ENCODE results near the gene ACTR10. TPM values are rescaled to one million over a fixed set of nuclear protein-coding genes. Genes with fewer than 3 reads are reported as not detected.

ACTR10 gene
- total RNA-seq, 2 experiments from 2014 or later = 32.7 to 35.2 TPM

GRCh38 chr14:58274881-58275280 is 74.9 kb downstream of the ACTR10 start:
- ChIA-PET CTCF (no interaction called here), POLR2A (interaction anchor here (1.0 kb wide), 1 partner anchor 24 kb away, joined by 5 read pairs; the partner anchor contains the start of gene ARID4A)

GRCh38 chr14:58275527-58276190 is 75.7 kb downstream of the ACTR10 start:
- ChIA-PET CTCF (interaction anchor here (0.7 kb wide), 1 partner anchor 29 kb away, joined by 3 read pairs; no protein-coding TSS in a partner anchor), POLR2A (interaction anchor here (1.0 kb wide), 1 partner anchor 23 kb away, joined by 5 read pairs; the partner anchor contains the start of gene ARID4A)

GRCh38 chr14:58276208-58276607 is 76.3 kb downstream of the ACTR10 start:
- ChIA-PET POLR2A (no interaction called here), CTCF (interaction anchor here (0.7 kb wide), 1 partner anchor 29 kb away, joined by 3 read pairs; no protein-coding TSS in a partner anchor)

GRCh38 chr14:58278177-58278576 is 78.2 kb downstream of the ACTR10 start:
- ChIA-PET POLR2A (interaction anchor here (0.7 kb wide), 1 partner anchor 64 kb away, joined by 5 read pairs; no protein-coding TSS in a partner anchor), CTCF (no interaction called here)

DNA sequence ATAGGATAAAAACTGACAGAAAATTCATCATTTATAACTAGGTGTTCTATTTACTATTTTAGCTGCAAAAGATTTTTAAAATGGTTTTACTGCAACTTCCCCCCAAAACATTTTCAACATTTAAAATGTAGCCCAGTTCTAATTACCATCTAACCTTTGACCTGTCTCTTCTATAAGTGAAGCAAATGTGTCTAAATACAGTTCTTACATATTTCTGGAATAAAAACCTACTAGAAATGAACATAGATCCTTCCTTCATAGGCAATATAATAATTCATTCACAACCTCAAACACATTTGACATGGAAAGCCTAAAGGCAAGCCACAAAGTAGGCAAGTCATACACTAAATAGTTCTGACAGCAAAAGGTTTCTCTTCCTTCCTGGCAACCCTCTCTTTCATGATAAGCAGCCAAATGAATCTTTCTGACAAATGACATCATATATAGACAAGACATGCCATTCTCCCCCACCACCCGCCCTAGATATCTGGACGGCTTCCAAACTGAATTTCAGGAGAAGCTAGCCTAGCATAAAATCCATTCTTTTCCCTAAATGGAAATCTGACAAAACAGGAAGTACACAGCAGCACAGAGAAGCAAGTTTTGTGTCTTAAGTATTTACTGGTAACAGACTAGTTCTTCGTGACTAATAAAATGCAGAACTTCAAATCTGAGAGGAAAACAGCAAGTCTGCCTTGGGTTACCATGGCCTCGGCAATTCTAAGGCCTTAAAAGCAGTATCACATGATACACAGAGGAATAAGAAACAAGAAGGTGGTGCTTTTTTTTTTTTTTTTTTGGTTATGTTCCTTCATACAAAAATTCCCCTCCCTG is 81.2 kb downstream of the ACTR10 start:
- POLR2A ChIA-PET = interaction anchor here (0.6 to 0.7 kb wide), 2 partner anchors 12 to 65 kb away, joined by 4 to 5 read pairs; no protein-coding TSS in a partner anchor
- CTCF ChIA-PET = interaction anchor here (0.7 to 1.2 kb wide), 4 partner anchors 8 to 28 kb away, joined by 3 to 4 read pairs (median 3); no protein-coding TSS in a partner anchor

GRCh38 chr14:58281969-58282368 is 82.0 kb downstream of the ACTR10 start:
- POLR2A ChIA-PET = interaction anchor here (0.6 to 0.7 kb wide), 2 partner anchors 13 to 64 kb away, joined by 4 to 5 read pairs; no protein-coding TSS in a partner anchor
- CTCF ChIA-PET = interaction anchor here (0.7 to 1.2 kb wide), 4 partner anchors 9 to 984 kb away, joined by 3 read pairs; no protein-coding TSS in a partner anchor

- POLR2A ChIA-PET = no interaction called here
- CTCF ChIA-PET = interaction anchor here (1.5 kb wide), 1 partner anchor 15 kb away, joined by 5 read pairs; the partner anchor contains the start of gene ARID4A
Observed at GRCh38 chr14:58282925-58283593, 83.1 kb downstream of the ACTR10 start.

- ChIA-PET POLR2A (no interaction called here), CTCF (interaction anchor here (1.5 kb wide), 1 partner anchor 14 kb away, joined by 5 read pairs; the partner anchor contains the start of gene ARID4A)
Observed at GRCh38 chr14:58283730-58284129, 83.8 kb downstream of the ACTR10 start.

GRCh38 chr14:58285132-58285531 is 85.2 kb downstream of the ACTR10 start:
- ChIA-PET CTCF (no interaction called here), POLR2A (no interaction called here)

Other genes with a start within 250 kb of the ACTR10 start
- gene ARMH4, start 47.9 kb upstream of the ACTR10 start, total RNA-seq = under 1 TPM in 1 of 2 experiments, not detected in 1; 0.06 TPM
- gene PSMA3, start 44.7 kb downstream of the ACTR10 start, total RNA-seq = 100 to 1,000 TPM; 357 to 379 TPM
- 10 to 100 TPM; 15.9 to 16.8 TPM for gene ARID4A, start 98.4 kb downstream of the ACTR10 start, total RNA-seq
- gene TOMM20L, start 195.8 kb downstream of the ACTR10 start, total RNA-seq = not detected
- gene TIMM9, start 227.4 kb downstream of the ACTR10 start, total RNA-seq = 10 to 100 TPM; 79.8 to 80.3 TPM
- 10 to 100 TPM; 19.1 to 20.6 TPM for gene KIAA0586, start 227.6 kb downstream of the ACTR10 start, total RNA-seq